HG02852 (cell line): ENCODE measurements around the gene SLC2A13.
"Not testable (repeated sequence)": the region's sequence is repeated elsewhere in the genome, so short reads cannot be mapped to it uniquely, and the experiment has no call there.

Source experiments
- ATAC-seq: cut with Tn5 transposase; IDR thresholded peaks from one replicate; pipeline ENCODE4 v1.9.1; 2021; ENCODE audit warnings: mild to moderate bottlenecking, moderate library complexity; ENCODE audit not compliant: unreplicated experiment

The SLC2A13 gene

DNA sequence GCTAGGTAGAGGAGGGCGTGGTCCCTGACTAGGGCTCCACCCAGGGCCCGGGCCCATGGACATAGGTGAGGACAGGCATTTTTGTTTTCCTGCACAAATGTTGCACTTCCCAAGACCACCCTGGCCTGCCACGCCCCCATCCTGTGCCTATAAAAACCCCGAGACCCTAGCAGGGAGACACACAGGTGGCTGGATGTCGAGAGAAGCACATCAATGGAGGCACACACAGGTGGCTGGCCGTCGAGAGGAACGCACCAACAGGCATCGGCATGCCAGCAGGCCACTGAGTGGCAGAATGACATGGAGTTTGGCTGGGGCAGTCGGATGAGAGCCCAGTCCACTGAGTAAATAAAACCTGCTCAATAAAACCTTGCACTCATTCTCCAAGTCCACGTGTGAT, 328.4 kb downstream of the SLC2A13 start:
- ATAC-seq = no peak

DNA sequence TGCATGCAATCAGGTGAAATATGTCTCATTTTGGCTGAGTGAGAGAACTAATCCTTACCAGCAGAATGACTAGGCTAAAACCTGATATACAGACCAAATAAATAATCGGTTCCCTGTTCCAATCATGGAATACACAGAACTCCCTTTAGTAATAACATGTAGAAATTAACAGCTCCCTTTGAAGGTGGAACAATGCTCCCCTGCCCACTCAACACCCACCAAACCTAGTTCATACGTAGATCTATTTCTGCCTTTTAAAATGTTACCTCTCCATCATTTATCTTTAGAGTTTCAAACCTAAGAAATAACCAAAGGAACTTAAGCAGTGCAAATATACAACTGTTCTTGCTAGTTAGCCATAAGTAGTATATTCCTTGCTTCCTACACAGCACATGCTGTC, 332.6 kb downstream of the SLC2A13 start:
- no peak for ATAC-seq

DNA sequence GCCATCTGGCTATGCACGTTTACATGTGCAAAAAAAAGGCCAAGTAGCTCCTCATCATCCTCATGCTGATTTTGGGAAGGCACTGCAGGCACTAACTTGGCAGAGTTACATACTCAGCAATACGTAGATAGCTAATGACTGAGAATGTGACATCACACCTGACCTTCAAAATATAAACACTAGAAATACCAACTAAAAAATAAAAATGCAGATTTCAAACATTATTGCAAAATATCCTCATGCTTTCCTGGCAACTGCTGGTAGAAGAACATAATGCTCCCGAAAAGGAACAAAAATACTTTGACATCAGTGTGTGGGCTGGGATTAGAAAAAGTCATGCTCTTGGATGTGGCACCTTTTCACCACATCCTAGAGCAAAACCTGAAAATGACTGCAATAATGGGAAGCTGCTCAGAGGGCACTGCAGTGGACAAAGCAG, 333.0 kb downstream of the SLC2A13 start:
- no peak for ATAC-seq

DNA sequence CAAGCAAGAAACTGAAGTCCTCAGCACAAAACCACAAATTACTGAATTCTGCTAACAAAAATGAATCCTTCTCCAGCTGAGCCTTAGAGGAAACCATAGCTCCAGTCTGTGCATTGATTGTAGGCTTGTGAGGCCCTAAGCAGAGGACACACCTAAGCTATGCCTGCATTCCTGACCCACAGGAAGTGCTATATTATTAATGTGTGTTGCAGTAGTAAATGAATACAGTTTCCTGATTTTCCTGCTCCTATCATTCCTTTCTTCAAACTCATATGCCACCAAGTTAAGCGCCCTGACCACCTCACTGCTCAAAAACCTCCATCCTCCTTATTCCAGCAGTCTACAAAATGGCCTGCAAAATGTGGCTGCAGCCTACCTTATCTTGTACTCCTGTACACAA, 334.4 kb downstream of the SLC2A13 start:
- ATAC-seq = no peak

DNA sequence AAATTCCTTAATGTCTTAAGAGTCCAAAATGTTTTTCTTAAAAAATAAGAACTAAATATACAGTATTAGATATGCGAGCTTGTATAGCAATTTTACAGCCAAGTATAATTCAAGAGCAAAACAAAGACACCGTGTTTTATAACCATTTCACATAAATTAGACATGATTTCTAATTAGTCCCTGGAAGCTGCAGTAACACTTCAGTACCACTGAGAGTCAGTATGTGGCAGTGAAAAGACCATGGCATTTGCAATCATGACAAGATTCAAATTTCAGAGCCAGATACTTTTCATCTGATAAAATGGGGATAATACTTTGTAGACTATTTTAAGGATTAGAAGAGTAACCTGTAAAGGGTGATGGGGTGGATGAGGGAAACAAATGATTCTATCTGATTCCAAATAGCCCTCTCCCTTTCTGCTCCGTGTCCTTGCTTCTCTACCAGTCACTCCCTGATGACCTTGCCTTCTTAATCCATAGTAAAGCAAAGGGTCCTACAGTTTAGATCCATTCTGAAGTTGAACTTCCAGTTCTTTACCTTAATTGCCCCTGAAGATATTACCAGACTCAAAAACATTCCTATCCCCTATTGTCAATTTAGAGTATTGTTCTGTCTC, 340.8 kb downstream of the SLC2A13 start:
- peak; percentile 85 for ATAC-seq

DNA sequence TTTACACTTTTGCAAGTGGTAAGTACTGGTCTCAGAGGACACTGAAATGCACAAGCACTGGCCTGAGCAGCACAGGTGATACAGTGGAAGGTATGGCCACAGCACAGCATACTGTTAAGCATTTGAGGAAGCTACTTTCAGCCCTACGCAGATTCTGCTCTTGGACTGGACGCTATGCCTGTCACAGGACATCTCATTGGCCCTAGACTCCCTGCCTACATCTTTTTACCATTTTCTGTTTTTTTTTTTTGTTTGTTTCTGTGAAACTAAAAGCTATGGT, 342.1 kb downstream of the SLC2A13 start:
- ATAC-seq = no peak

DNA sequence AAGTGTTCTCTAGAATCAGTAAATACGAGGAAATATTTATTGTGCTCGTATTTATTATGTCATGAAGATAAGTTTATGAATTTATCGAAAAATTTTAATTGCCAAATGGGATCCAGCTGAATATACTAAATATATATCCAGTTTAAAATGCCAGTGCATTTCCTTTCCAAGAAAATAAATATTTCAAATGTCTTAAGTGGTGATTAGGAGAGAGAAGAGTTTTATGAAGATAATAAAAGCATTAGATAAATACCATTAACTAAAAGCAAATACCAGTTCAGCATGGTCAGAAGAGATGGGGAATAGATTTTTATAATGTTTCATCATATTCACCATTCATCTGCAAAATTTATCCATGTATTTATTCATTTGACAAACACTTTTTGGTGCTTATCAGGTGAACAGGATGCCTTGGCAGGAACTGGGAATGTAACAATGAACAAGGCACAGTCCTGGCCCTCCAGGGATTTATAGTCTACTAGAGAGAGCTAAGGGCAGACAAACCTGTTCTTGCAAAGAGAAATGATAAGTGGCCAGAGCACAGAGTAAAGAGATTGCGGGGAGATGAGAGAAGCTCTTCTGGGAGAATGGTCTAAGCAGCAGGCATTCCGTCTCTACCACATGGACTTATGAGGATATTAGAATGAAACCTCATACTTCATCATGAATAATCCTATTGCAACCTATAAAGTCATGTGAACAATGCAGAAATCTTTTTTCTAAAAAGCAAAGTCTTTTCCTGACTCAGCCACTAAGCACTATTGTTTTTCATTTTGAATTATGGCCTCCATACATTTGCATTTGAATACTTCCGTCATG, 342.6 kb downstream of the SLC2A13 start:
- no peak for ATAC-seq

DNA sequence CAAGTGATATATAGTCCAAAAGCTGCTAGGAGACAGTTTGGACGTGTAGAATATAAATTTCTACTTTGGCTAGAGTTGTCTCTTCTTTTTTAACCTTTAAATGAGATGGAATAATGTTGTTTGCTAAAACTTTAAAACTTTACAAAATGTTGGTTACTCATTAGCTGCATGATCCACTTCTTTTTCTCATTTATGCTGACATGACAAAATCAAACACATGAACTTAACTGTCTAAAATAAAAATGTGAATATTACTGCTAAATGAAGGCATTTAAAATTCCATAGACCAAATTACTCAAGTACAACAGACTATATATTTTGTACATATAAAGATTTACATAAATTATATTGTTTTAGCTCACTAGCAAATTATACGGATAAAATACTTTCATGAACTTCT, 350.4 kb downstream of the SLC2A13 start:
- ATAC-seq = no peak

DNA sequence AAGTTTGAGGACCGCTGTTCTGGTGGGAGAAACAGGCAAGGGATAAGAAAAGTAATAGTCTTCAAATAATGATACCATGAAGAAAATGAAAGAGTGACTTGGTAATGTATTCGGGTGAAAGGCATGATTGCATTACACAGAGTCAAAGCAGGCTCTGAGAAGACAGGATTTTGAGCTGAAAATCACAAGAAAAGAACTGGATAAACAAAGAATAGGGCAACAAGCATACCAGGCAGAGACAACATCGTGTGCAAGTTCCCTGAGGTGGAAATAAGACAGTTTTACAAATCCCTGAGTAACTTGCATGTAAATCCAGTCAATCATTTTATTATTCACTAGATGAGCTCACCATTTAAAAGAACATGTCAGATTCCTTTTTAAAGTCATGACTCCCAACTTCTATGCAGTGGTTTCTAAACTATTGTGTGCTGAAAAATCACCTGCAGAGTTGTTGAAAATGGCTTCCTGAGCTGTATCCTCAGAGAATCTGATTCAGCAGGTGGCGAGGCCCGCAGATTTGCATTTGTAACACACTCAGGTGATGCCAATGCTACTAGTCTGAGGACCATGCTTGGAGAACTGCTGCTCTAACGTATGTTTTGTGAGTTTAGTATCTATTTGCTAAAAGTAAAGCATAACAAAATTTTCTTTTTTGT, 353.3 kb downstream of the SLC2A13 start:
- ATAC-seq = no peak

DNA sequence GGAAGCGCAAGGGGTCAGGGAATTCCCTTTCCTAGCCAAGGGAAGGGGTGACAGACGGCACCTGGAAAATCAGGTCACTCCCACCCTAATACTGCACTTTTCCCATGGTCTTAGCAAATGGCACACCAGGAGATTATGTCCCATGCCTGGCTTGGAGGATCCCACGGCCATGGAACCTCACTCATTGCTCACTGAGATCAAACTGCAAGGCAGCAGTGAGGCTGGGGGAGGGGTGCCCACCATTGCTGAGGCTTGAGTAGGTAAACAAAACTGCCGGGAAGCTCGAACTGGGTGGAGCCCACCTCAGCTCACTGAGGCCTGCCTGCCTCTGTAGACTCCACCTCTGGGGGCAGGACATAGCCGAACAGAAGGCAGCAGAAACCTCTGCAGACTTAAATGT, 359.7 kb downstream of the SLC2A13 start:
- ATAC-seq = not testable (repeated sequence)

DNA sequence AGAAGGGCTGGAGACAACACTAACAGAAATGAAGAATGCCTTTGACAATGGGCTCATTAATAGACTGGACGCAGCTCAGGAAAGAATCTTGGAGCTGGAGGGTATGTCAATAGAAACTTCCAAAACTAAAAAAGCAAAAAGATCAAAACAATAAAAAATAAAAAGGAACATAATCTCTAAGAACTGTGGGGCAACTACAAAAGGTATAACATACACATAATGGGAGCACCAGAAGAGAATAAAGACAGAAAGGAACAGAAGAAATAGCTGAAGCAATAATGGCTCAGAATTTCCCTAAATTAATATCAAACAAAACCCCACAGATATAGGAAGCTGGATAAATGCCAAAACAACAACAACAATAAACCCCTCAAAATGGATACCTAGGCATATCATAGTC, 362.2 kb downstream of the SLC2A13 start:
- ATAC-seq = no peak

DNA sequence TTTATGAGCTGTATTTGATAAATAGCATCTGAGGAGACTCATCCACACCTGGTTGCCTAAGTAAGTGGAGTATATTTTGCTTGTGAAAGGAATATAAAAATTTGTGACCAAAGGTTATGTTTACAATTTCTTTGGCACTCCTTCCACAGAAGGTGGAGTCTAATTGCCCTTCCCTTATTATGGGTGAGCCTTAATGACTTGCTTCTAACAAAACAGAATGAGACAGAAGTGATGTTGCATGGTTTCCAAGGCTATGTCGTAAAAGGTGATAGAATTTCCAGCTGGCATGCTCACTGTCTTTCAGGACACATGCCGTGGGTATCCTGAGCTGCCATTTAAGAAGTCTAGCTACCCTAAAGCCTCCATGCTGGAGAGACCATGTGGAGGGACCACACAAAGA, 369.5 kb downstream of the SLC2A13 start:
- no peak for ATAC-seq

DNA sequence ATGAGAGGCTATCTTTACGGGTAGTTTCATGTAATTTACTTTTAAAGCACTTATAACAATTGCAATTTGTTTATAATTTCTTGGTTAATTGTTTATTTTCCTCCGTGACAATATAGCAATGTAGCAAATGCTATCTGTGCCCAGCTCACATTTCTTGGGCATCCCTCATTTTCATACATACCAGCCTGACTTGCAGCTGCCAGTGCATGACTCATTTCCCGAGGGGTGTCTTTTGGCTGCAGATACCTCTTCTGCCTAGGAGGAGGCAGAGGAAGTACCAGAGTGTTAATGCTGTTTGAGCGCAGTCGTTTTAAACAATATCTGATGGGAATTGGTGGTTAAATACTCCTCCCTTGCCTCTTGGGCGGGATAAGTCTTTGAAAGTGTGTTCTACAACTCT, 382.1 kb downstream of the SLC2A13 start:
- ATAC-seq = no peak

DNA sequence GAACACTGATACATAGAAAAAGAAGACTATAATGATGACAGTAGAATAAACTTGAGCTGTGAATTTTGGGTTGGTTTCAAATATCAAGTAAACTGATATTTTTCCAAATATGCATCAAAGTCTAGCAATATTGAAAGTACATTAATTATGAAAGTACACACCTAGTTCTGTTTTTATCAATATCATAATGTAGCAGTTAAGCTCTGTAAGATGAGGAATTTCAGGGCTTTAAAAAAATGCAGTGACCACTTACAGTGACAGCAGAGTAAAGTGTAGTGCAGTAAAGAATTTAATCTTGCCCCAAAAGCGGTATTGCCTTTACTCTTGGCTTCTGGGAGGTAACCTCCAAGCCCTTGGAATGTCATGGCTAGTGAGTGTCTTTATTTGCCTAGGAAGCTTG, 383.4 kb downstream of the SLC2A13 start:
- ATAC-seq = no peak

DNA sequence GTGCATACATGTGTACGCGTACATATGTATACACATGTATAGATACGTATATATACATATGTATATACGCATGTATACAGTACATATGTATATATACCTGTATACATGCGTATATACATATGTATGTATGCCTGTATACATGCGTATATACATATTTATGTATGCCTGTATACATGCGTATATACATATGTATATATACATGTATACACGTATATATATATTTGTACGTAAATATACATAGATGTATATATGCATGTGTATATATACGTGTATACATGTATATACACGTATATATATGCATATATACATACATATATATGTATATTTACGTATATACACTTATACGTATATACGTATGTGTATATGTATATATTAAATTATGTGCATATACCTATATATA, 392.3 kb downstream of the SLC2A13 start:
- ATAC-seq = no peak

DNA sequence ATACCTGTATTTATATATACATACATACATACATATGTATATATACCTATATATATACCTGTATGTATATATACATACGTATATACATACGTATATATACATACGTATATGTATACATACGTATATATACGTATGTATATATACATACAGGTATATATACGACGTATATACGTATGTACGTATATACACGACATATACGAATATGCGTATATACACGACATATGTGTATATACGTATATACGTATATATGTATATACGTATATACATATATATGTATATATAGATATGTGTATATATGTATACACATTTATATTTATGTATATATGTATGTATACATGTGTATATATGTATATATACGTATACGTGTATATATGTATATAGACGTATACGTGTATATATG, 393.5 kb downstream of the SLC2A13 start:
- no peak for ATAC-seq
